ENCODE results near the gene NFAT5. TPM values are rescaled to one million over a fixed set of nuclear protein-coding genes. Genes with fewer than 3 reads are reported as not detected.
"Not testable (repeated sequence)": the region's sequence is repeated elsewhere in the genome, so short reads cannot be mapped to it uniquely, and the experiment has no call there.

Gene NFAT5
- total and polyA plus RNA-seq, 8 donors = 1.2 to 57.2 (median 21.5) TPM

DNA sequence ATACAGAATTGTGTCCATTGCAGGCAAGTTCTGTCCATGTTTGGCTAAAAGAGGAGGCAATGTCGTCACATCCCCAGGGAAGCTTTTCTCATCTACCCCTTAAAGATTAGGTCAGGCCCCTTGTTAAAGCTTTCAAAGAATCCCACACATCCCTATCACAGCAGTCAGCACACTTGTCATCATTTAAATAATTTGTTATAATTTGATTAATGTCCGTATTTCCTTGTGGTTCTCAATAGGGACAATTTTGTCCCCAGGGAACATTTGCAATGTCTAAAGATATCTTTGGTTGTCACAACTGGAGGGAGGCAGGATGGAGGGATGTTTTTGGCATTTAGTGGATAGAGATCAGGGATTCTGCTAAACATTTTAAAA, 28.1 kb upstream of the NFAT5 start:
- H3K27ac ChIP-seq = no peak overlapping the region
- H3K9me3 ChIP-seq = no peaks in the 10 kb centered on the region
- intact Hi-C loops (cut with DNase I; ENCODE audit: low total_unique reads) = no loop called here
- no peak overlapping the region for H3K4me3 ChIP-seq
- TF ChIP-seq POLR2A (IDR thresholded peaks at IDR 0.05) (no peak), CTCF (IDR thresholded peaks at IDR 0.05) (no peak), POLR2AphosphoS5 (IDR thresholded peaks at IDR 0.05) (no peak), EP300 (IDR thresholded peaks at IDR 0.05) (no peak)
- 61 to 83% (median 67%) methylated on average over 2 of the region's 2 CpGs for WGBS, 5 donors
- no peaks in the 10 kb centered on the region for H3K27me3 ChIP-seq
- H3K4me1 ChIP-seq = no peaks in the 10 kb centered on the region
- no peak for DNase-seq
- H3K36me3 ChIP-seq = no peaks in the 10 kb centered on the region

DNA sequence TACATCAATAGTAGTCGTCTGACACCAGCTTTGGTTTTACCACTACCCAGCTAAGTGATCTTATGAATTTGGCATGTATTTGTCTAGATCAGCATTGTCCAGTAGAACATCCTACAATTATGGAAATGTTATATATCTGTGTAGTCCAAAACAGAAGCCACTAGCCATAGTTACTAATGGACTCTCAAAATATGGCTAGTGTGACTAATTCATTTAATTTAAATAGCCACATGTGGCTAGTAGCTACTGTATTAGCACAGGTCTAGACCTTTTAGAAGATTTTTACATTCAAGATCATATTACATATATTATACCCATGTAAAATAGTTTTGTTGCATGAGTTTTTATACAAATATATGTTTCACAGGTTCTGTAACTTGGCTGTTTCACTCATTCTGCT, 27.0 kb upstream of the NFAT5 start:
- no peaks in the 10 kb centered on the region for H3K4me1 ChIP-seq
- no peaks in the 10 kb centered on the region for H3K36me3 ChIP-seq
- no peaks in the 10 kb centered on the region for H3K27me3 ChIP-seq
- H3K9me3 ChIP-seq = no peaks in the 10 kb centered on the region
- intact Hi-C loops (cut with DNase I; ENCODE audit: low total_unique reads) = no loop called here
- H3K27ac ChIP-seq = no peak overlapping the region
- TF ChIP-seq EP300 (IDR thresholded peaks at IDR 0.05) = no peak
- no peak for TF ChIP-seq POLR2AphosphoS5 (IDR thresholded peaks at IDR 0.05)
- no peak for TF ChIP-seq CTCF (IDR thresholded peaks at IDR 0.05)
- TF ChIP-seq POLR2A (IDR thresholded peaks at IDR 0.05) = no peak
- no peak for DNase-seq
- no peak overlapping the region for H3K4me3 ChIP-seq
- 86 to 97% (median 90%) methylated on average over 1 of the region's 1 CpG for WGBS, 5 donors

DNA sequence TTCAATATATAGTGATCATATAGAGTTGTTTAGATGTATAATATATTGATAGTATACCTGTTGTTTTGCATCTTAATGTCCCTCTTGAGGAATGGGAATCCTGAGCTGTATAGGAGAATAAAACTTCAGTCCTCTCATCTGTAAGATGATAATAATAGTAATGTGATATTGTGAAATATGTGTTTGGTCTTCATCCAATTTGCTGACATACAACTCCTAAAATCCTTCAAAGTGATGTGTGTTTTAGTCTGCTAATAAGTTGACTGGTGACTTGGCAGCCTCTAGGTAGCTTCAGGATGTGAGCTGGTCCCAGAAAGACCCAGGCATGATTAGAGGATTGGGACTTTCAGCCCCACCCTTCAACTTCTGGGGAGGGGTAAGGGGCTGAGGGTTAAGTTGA, 22.8 kb upstream of the NFAT5 start:
- Histone ChIP-seq H3K4me3 (no peak overlapping the region), H3K4me1 (no peaks in the 10 kb centered on the region), H3K9me3 (no peaks in the 10 kb centered on the region), H3K27me3 (no peaks in the 10 kb centered on the region), H3K27ac (no peak overlapping the region), H3K36me3 (no peaks in the 10 kb centered on the region)
- TF ChIP-seq EP300 (IDR thresholded peaks at IDR 0.05) = no peak
- TF ChIP-seq POLR2AphosphoS5 (IDR thresholded peaks at IDR 0.05) = no peak
- TF ChIP-seq POLR2A (IDR thresholded peaks at IDR 0.05) = no peak
- no peak for TF ChIP-seq CTCF (IDR thresholded peaks at IDR 0.05)
- intact Hi-C loops (cut with DNase I; ENCODE audit: low total_unique reads) = no loop called here
- no peak for DNase-seq

DNA sequence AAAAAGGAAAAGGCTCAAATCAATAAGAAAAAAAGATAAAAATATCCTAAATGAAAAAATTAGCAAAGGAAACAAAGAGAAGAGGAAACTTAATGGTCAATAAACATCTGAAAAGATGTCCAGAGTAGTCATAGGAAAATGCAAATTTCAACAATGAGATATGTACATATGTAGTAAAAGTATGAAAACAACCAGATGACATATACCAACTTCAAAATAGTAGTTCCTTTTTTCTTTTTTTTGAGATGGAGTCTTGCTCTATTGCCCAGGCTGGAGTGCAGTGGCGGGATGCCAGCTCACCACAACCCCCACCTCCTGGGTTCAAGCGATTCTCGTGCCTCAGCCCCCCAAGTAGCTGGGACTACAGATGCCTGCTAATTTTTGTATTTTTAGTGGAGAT, 21.7 kb upstream of the NFAT5 start:
- intact Hi-C loops (cut with DNase I; ENCODE audit: low total_unique reads) = no loop called here
- 89 to 96% (median 92%) methylated on average over 3 of the region's 3 CpGs for WGBS, 5 donors
- no peak for DNase-seq
- H3K9me3 ChIP-seq = no peaks in the 10 kb centered on the region
- H3K4me1 ChIP-seq = no peaks in the 10 kb centered on the region
- TF ChIP-seq POLR2A (IDR thresholded peaks at IDR 0.05) (no peak), EP300 (IDR thresholded peaks at IDR 0.05) (no peak), CTCF (IDR thresholded peaks at IDR 0.05) (no peak), POLR2AphosphoS5 (IDR thresholded peaks at IDR 0.05) (no peak)
- no peaks in the 10 kb centered on the region for H3K27me3 ChIP-seq
- H3K4me3 ChIP-seq = no peak overlapping the region
- no peaks in the 10 kb centered on the region for H3K36me3 ChIP-seq
- no peak overlapping the region for H3K27ac ChIP-seq

DNA sequence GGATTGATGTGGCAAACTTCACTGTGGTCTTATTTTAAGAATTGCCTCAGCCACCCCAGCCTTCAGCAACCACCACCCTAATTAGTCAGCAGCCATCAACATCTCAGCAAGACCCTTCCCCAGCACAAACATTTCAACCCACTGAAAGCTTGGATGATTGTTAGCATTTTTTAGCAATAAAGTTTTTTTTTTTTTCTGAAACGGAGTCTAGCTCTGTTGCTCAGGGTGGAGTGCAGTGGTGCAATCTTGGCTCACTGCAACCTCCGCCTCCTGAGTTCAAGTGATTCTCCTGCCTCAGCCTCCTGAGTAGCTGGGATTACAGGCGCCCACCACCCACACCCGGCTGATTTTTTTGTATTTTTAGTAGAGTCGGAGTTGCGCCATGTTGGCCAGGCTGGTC, 19.1 kb upstream of the NFAT5 start:
- WGBS, 5 donors = 91 to 98% (median 95%) methylated on average over 6 of the region's 6 CpGs

More for the DNA sequence above, 19.1 kb upstream of the NFAT5 start:
- H3K27me3 ChIP-seq; H3K27ac ChIP-seq; H3K4me1 ChIP-seq; H3K4me3 ChIP-seq; DNase-seq; H3K9me3 ChIP-seq; intact Hi-C loops (cut with DNase I; ENCODE audit: low total_unique reads); H3K36me3 ChIP-seq: not testable (repeated sequence)
